Ovary (tissue), 3 donors: Measurements from ENCODE around the gene PARD6B.
"Not testable (repeated sequence)": the region's sequence is repeated elsewhere in the genome, so short reads cannot be mapped to it uniquely, and the experiment has no call there.

Experiments used
- POLR2A ChIP-seq: fragments of 450-650 bp; IDR thresholded peaks from one replicate; pipeline ENCODE4 v1.6.1; 2017; ENCODE audit warnings: antibody characterized with exemption, mild to moderate bottlenecking, moderate library complexity
- TF ChIP-seq, protein P1 (sequence below), 3 donors: fragments of 450-650 bp in 2 of 3; fragments of 200-600 bp in 1 of 3; IDR thresholded peaks; one replicate each; pipeline versions ENCODE4 v1.5.1 to v1.8.0; 2016 to 2022; ENCODE audit warnings: antibody characterized with exemption in 3 of 3, mild to moderate bottlenecking in 1 of 3
- donor health status: DM: no; HTN: no; CAD: no.

DNA sequence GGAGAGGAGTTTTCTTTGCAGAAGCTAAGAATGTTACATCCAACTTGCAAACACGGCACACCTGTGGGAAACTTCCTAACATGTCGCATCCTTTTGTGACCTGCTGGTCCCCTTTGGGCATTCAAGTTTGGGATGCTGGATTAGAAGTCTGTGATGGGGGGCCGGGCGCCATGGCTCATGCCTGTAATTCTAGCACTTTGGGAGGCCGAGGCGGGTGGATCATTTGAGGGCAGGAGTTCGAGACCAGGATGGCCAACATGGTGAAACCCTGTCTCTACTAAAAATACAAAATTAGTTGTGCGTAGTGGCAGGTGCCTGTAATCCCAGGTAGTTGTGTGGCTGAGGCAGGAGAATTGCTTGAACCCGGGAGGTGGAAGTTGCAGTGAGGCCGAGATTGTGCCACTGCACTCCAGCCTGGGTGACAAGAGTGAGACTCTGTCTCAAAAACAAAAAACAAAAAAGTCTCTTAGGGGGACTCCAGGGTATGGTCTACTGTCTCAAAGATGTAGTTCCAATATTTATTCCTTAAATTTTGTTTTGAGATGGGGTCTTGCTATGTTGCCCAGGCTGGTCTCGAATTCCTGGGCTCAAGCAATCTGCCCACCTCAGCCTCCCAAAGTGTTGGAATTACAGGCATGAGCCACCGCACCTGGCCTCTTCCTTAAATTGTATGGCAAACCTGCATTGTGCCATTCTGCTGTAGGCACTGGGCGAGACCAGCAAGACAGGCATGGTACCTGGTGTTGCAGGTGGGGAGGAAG is 69.8 kb downstream of the PARD6B start:
- TF ChIP-seq, protein P1, sequence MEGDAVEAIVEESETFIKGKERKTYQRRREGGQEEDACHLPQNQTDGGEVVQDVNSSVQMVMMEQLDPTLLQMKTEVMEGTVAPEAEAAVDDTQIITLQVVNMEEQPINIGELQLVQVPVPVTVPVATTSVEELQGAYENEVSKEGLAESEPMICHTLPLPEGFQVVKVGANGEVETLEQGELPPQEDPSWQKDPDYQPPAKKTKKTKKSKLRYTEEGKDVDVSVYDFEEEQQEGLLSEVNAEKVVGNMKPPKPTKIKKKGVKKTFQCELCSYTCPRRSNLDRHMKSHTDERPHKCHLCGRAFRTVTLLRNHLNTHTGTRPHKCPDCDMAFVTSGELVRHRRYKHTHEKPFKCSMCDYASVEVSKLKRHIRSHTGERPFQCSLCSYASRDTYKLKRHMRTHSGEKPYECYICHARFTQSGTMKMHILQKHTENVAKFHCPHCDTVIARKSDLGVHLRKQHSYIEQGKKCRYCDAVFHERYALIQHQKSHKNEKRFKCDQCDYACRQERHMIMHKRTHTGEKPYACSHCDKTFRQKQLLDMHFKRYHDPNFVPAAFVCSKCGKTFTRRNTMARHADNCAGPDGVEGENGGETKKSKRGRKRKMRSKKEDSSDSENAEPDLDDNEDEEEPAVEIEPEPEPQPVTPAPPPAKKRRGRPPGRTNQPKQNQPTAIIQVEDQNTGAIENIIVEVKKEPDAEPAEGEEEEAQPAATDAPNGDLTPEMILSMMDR (IDR thresholded peaks at IDR 0.05), result not testable (repeated sequence)
- TF ChIP-seq POLR2A, result not testable (repeated sequence)
